Measurements from ENCODE around the gene PPP1R27. TPM values are rescaled to one million over a fixed set of nuclear protein-coding genes. Genes with fewer than 3 reads are reported as not detected.

Gene PPP1R27
- total and polyA plus RNA-seq, 9 donors, result 0.22 TPM; not detected in 8

GRCh38 chr17:81858967-81859905, 24.4 kb upstream of the PPP1R27 start:
- intact Hi-C loops (cut with DNase I), result no loop called here
- 30 to 43% (median 41%) methylated on average over 23 of the region's 23 CpGs for WGBS, 3 donors
- peak overlapping the region; percentile 89 for H3K4me3 ChIP-seq
- TF ChIP-seq EP300 (IDR thresholded peaks at IDR 0.05), result no peak
- TF ChIP-seq POLR2A (IDR thresholded peaks at IDR 0.05), result no peak
- no peak for TF ChIP-seq CTCF (IDR thresholded peaks at IDR 0.05)
- H3K27me3 ChIP-seq, result no peaks in the 10 kb centered on the region
- H3K4me1 ChIP-seq (ENCODE audit: insufficient read depth), result peaks cover 12% of the 10 kb centered on the region
- peak overlapping the region in 1 of 2 donors; percentile 82 for H3K27ac ChIP-seq
- DNase-seq, result no peak
- no peaks in the 10 kb centered on the region for H3K36me3 ChIP-seq
- no peaks in the 10 kb centered on the region for H3K9me3 ChIP-seq

GRCh38 chr17:81858170-81858966, 23.5 kb upstream of the PPP1R27 start:
- Histone ChIP-seq H3K27me3 (no peaks in the 10 kb centered on the region), H3K36me3 (no peaks in the 10 kb centered on the region), H3K9me3 (no peaks in the 10 kb centered on the region), H3K4me1 (ENCODE audit: insufficient read depth) (peaks cover 12% of the 10 kb centered on the region), H3K4me3 (no peak overlapping the region), H3K27ac (no peak overlapping the region)
- 72 to 81% (median 79%) methylated on average over 30 of the region's 30 CpGs for WGBS, 3 donors
- intact Hi-C loops (cut with DNase I), result no loop called here
- TF ChIP-seq POLR2A (IDR thresholded peaks at IDR 0.05) (no peak), EP300 (IDR thresholded peaks at IDR 0.05) (no peak), CTCF (IDR thresholded peaks at IDR 0.05) (no peak)
- no peak for DNase-seq

GRCh38 chr17:81854974-81855774, 20.3 kb upstream of the PPP1R27 start:
- H3K4me3 ChIP-seq, result no peak overlapping the region
- H3K4me1 ChIP-seq (ENCODE audit: insufficient read depth), result peaks cover 12% of the 10 kb centered on the region
- intact Hi-C loops (cut with DNase I), result no loop called here
- no peaks in the 10 kb centered on the region for H3K9me3 ChIP-seq
- H3K36me3 ChIP-seq, result no peaks in the 10 kb centered on the region
- H3K27me3 ChIP-seq, result no peaks in the 10 kb centered on the region
- no peak overlapping the region for H3K27ac ChIP-seq
- no peak for DNase-seq
- WGBS, 3 donors, result 75 to 78% (median 78%) methylated on average over 29 of the region's 29 CpGs
- TF ChIP-seq POLR2A (IDR thresholded peaks at IDR 0.05), result no peak
- no peak for TF ChIP-seq EP300 (IDR thresholded peaks at IDR 0.05)
- TF ChIP-seq CTCF (IDR thresholded peaks at IDR 0.05), result no peak

DNA sequence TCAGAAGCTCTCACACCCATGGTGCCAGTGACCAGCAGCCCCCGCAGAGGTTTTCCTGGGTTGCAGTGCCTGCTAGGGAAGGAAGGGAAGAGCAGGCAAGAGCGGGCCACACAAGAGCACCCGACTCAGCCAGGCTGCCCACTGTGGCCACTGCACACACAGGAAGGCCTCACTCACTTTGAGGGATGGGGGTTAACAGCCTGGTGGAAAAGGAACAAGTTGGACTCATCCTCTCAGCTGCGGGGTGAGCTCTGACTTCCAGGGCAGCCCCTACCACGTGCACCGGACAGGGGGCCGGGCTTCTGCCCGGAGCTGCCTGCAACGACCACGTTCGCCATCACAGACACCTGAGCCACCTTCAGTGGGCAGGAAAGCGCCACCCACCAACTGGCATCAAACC, 17.4 kb upstream of the PPP1R27 start:
- TF ChIP-seq EP300 (IDR thresholded peaks at IDR 0.05) (no peak), CTCF (IDR thresholded peaks at IDR 0.05) (no peak), POLR2A (IDR thresholded peaks at IDR 0.05) (no peak)
- intact Hi-C loops (cut with DNase I), result no loop called here
- DNase-seq, result no peak
- H3K9me3 ChIP-seq, result no peaks in the 10 kb centered on the region
- no peaks in the 10 kb centered on the region for H3K36me3 ChIP-seq
- 84 to 91% (median 88%) methylated on average over 12 of the region's 12 CpGs for WGBS, 3 donors
- H3K27me3 ChIP-seq, result no peaks in the 10 kb centered on the region
- H3K27ac ChIP-seq, result no peak overlapping the region
- no peaks in the 10 kb centered on the region for H3K4me1 ChIP-seq (ENCODE audit: insufficient read depth)
- no peak overlapping the region for H3K4me3 ChIP-seq

All from ovary (tissue), 9 donors.